Measurements from ENCODE around the gene C3orf49. TPM values are rescaled to one million over a fixed set of nuclear protein-coding genes. Genes with fewer than 3 reads are reported as not detected.
A peak's percentile ranks its signal among the peaks of the same experiment; 100 is the strongest.

C3orf49 gene
- total RNA-seq, 1 experiment from 2014 or later: not detected

DNA sequence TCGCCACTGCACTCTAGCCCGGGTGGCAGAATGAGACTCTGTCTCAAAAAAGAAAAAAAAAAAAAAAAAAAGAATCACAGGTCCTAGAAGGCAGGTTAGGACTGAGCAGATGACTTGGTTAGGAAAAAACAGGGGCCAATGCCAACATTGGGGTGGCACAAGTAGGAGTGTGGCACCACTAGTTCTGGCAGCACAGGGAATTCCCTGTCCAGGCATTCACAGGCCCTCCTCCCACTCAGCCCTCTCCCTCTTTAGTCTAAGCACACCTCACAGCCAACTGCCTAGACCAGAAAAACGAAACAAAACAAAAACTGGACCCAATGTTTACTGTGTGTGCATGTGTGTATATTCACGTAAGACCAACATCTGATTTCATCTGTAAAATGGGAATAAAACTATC lies 34.0 kb downstream of the C3orf49 start:
- Histone ChIP-seq H3K36me3 (ENCODE audit: insufficient read depth, low read length) (0 out of 2 replicates have a peak, but pooled peaks cover 4% of the 10 kb centered on the region), H3K79me2 (ENCODE audit: low read length) (peaks cover 99% of the 10 kb centered on the region)

DNA sequence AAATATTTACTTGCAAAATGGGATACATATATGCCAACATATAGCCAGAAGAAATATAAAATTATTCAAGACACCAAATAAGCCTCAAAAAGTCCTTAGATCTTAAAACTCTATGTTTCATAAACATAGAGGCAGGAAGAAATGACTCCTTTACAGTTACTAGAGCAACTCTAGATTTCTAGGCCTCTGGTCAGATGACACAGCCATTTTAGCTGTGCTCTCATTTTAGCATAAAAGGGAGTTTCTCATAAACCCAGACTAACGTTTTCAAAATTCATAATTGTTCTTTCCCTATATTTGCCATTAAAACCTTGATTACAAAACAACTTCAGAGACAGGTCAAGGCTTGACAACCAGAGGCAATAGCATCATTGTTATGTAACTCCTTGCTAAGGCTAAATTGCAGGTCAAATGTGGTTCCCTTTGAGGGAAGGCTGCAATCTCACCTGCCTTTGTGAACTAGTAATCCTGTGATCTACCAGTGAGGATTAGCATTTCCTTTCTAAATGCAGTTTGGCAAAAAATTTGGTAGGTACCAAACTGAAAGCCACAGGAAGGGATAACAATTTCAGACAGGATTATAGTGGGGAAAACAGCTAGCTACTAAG lies 36.3 kb downstream of the C3orf49 start:
- Histone ChIP-seq H2AFZ (ENCODE audit: low read length) (no peak overlapping the region), H4K20me1 (ENCODE audit: insufficient read depth, low read depth, low read length) (no peaks in the 10 kb centered on the region), H3K4me2 (ENCODE audit: low read depth, low read length, poor library complexity, severe bottlenecking) (no peak overlapping the region), H3K9me2 (replicated peaks; ENCODE audit: insufficient read depth, low read length) (no peaks in the 10 kb centered on the region), H3K27ac (ENCODE audit: low read length) (no peak overlapping the region), H3K27me3 (ENCODE audit: low read length) (no peaks in the 10 kb centered on the region), H3K9me3 (ENCODE audit: low read length) (no peaks in the 10 kb centered on the region), H3K79me2 (ENCODE audit: low read length) (peaks cover 99% of the 10 kb centered on the region), H3K4me1 (ENCODE audit: low read length) (peaks cover 28% of the 10 kb centered on the region), H3K9ac (ENCODE audit: low read length) (no peak overlapping the region), H3K36me3 (ENCODE audit: insufficient read depth, low read length) (peaks cover 4% of the 10 kb centered on the region; the same call in 1 of the 2 replicates), H3K4me3 (ENCODE audit: low read length) (no peak overlapping the region)
- no peak for DNase-seq

More for the DNA sequence above, 34.0 kb downstream of the C3orf49 start:
- Histone ChIP-seq H3K4me3 (ENCODE audit: low read length) (no peak overlapping the region), H3K27me3 (ENCODE audit: low read length) (no peaks in the 10 kb centered on the region), H2AFZ (ENCODE audit: low read length) (no peak overlapping the region), H3K9ac (ENCODE audit: low read length) (no peak overlapping the region), H3K27ac (ENCODE audit: low read length) (no peak overlapping the region), H3K4me2 (ENCODE audit: low read depth, low read length, poor library complexity, severe bottlenecking) (no peak overlapping the region), H4K20me1 (ENCODE audit: insufficient read depth, low read depth, low read length) (no peaks in the 10 kb centered on the region), H3K4me1 (ENCODE audit: low read length) (peaks cover 5% of the 10 kb centered on the region), H3K9me3 (ENCODE audit: low read length) (no peaks in the 10 kb centered on the region), H3K9me2 (replicated peaks; ENCODE audit: insufficient read depth, low read length) (no peaks in the 10 kb centered on the region)
- no peak for DNase-seq

GRCh38 chr3:63857311-63857710 lies 38.2 kb downstream of the C3orf49 start:
- 0 out of 2 replicates have a peak overlapping the region, but pooled peaks have one; percentile 2 for H3K27ac ChIP-seq (ENCODE audit: low read length)
- no peaks in the 10 kb centered on the region; the same call in 1 of the 2 replicates for H3K36me3 ChIP-seq (ENCODE audit: insufficient read depth, low read length)
- H3K4me2 ChIP-seq (ENCODE audit: low read depth, low read length, poor library complexity, severe bottlenecking): no peak overlapping the region
- H3K9me3 ChIP-seq (ENCODE audit: low read length): no peaks in the 10 kb centered on the region
- no peak overlapping the region for H2AFZ ChIP-seq (ENCODE audit: low read length)
- H3K27me3 ChIP-seq (ENCODE audit: low read length): no peaks in the 10 kb centered on the region
- peaks cover 99% of the 10 kb centered on the region for H3K79me2 ChIP-seq (ENCODE audit: low read length)
- H4K20me1 ChIP-seq (ENCODE audit: insufficient read depth, low read depth, low read length): no peaks in the 10 kb centered on the region
- no peak overlapping the region for H3K9ac ChIP-seq (ENCODE audit: low read length)
- H3K4me3 ChIP-seq (ENCODE audit: low read length): no peak overlapping the region
- H3K4me1 ChIP-seq (ENCODE audit: low read length): peaks cover 43% of the 10 kb centered on the region
- no peaks in the 10 kb centered on the region for H3K9me2 ChIP-seq (replicated peaks; ENCODE audit: insufficient read depth, low read length)
- no peak for DNase-seq

GRCh38 chr3:63860776-63861175 lies 41.7 kb downstream of the C3orf49 start:
- no peaks in the 10 kb centered on the region for H3K27me3 ChIP-seq (ENCODE audit: low read length)
- peaks cover 52% of the 10 kb centered on the region for H3K4me1 ChIP-seq (ENCODE audit: low read length)
- no peak overlapping the region for H2AFZ ChIP-seq (ENCODE audit: low read length)
- H4K20me1 ChIP-seq (ENCODE audit: insufficient read depth, low read depth, low read length): no peaks in the 10 kb centered on the region
- no peaks in the 10 kb centered on the region for H3K9me2 ChIP-seq (replicated peaks; ENCODE audit: insufficient read depth, low read length)
- H3K79me2 ChIP-seq (ENCODE audit: low read length): peaks cover 95% of the 10 kb centered on the region
- no peak overlapping the region for H3K4me3 ChIP-seq (ENCODE audit: low read length)
- no peaks in the 10 kb centered on the region for H3K9me3 ChIP-seq (ENCODE audit: low read length)
- no peak overlapping the region for H3K4me2 ChIP-seq (ENCODE audit: low read depth, low read length, poor library complexity, severe bottlenecking)
- H3K9ac ChIP-seq (ENCODE audit: low read length): no peak overlapping the region
- no peak for DNase-seq
- no peak overlapping the region for H3K27ac ChIP-seq (ENCODE audit: low read length)
- H3K36me3 ChIP-seq (ENCODE audit: insufficient read depth, low read length): no peaks in the 10 kb centered on the region; the same call in 1 of the 2 replicates

- no peaks in the 10 kb centered on the region for H3K27me3 ChIP-seq (ENCODE audit: low read length)
- H3K4me2 ChIP-seq (ENCODE audit: low read depth, low read length, poor library complexity, severe bottlenecking): peak overlapping the region; percentile 90
- no peaks in the 10 kb centered on the region for H3K9me2 ChIP-seq (replicated peaks; ENCODE audit: insufficient read depth, low read length)
- DNase-seq: no peak
- no peak overlapping the region for H3K27ac ChIP-seq (ENCODE audit: low read length)
- H3K9ac ChIP-seq (ENCODE audit: low read length): no peak overlapping the region
- H2AFZ ChIP-seq (ENCODE audit: low read length): no peak overlapping the region
- peaks cover 5% of the 10 kb centered on the region; the same call in 1 of the 2 replicates for H3K36me3 ChIP-seq (ENCODE audit: insufficient read depth, low read length)
- H3K4me3 ChIP-seq (ENCODE audit: low read length): no peak overlapping the region
- no peaks in the 10 kb centered on the region for H3K9me3 ChIP-seq (ENCODE audit: low read length)
- H3K79me2 ChIP-seq (ENCODE audit: low read length): peaks cover 95% of the 10 kb centered on the region
- H4K20me1 ChIP-seq (ENCODE audit: insufficient read depth, low read depth, low read length): no peaks in the 10 kb centered on the region
- H3K4me1 ChIP-seq (ENCODE audit: low read length): peaks cover 57% of the 10 kb centered on the region
These were observed 42.2 kb downstream of the C3orf49 start for GRCh38 chr3:63861306-63861705.

GRCh38 chr3:63862804-63863149 lies 43.7 kb downstream of the C3orf49 start:
- DNase-seq: peak; percentile 59
- Histone ChIP-seq H3K79me2 (ENCODE audit: low read length) (peaks cover 95% of the 10 kb centered on the region), H3K9me3 (ENCODE audit: low read length) (no peaks in the 10 kb centered on the region), H3K27ac (ENCODE audit: low read length) (peak overlapping the region; percentile 80), H3K4me2 (ENCODE audit: low read depth, low read length, poor library complexity, severe bottlenecking) (peak overlapping the region; percentile 90), H3K9ac (ENCODE audit: low read length) (peak overlapping the region; percentile 91), H3K9me2 (replicated peaks; ENCODE audit: insufficient read depth, low read length) (no peaks in the 10 kb centered on the region), H2AFZ (ENCODE audit: low read length) (no peak overlapping the region), H3K4me3 (ENCODE audit: low read length) (peak overlapping the region; percentile 95), H3K27me3 (ENCODE audit: low read length) (no peaks in the 10 kb centered on the region), H4K20me1 (ENCODE audit: insufficient read depth, low read depth, low read length) (no peaks in the 10 kb centered on the region), H3K4me1 (ENCODE audit: low read length) (peaks cover 61% of the 10 kb centered on the region), H3K36me3 (ENCODE audit: insufficient read depth, low read length) (peaks cover 10% of the 10 kb centered on the region; the same call in 1 of the 2 replicates)

GRCh38 chr3:63863150-63864007 lies 44.3 kb downstream of the C3orf49 start, which contains the start of the genes ATXN7 and THOC7:
Gene ATXN7 (plus strand): TSS chr3:63863867. CDS start chr3:63912599, 48,732 bp downstream.
Gene THOC7 (minus strand): TSS chr3:63863805. CDS start chr3:63863790, 15 bp downstream.
- H4K20me1 ChIP-seq (ENCODE audit: insufficient read depth, low read depth, low read length): no peaks in the 10 kb centered on the region
- peak within 1 kb of the TSS; percentile 80 for H3K27ac ChIP-seq (ENCODE audit: low read length)
- peak; percentile 84 for DNase-seq
- H3K9me2 ChIP-seq (replicated peaks; ENCODE audit: insufficient read depth, low read length): no peaks in the 10 kb centered on the region
- H3K4me2 ChIP-seq (ENCODE audit: low read depth, low read length, poor library complexity, severe bottlenecking): peak within 1 kb of the TSS; percentile 90
- H3K36me3 ChIP-seq (ENCODE audit: insufficient read depth, low read length): peaks cover 10% of the 10 kb centered on the region; the same call in 1 of the 2 replicates
- peak within 1 kb of the TSS; percentile 91 for H3K9ac ChIP-seq (ENCODE audit: low read length)
- H3K27me3 ChIP-seq (ENCODE audit: low read length): no peaks in the 10 kb centered on the region
- peaks cover 95% of the 10 kb centered on the region for H3K79me2 ChIP-seq (ENCODE audit: low read length)
- H3K4me3 ChIP-seq (ENCODE audit: low read length): peak within 1 kb of the TSS; percentile 95
- H2AFZ ChIP-seq (ENCODE audit: low read length): peak within 1 kb of the TSS; percentile 52; the same call in 1 of the 2 replicates
- H3K4me1 ChIP-seq (ENCODE audit: low read length): peaks cover 61% of the 10 kb centered on the region
- no peaks in the 10 kb centered on the region for H3K9me3 ChIP-seq (ENCODE audit: low read length)

Measured in Karpas-422 (cell line).